Measurements from ENCODE around the gene NLE1. TPM values are rescaled to one million over a fixed set of nuclear protein-coding genes. Genes with fewer than 3 reads are reported as not detected.
"Not testable (repeated sequence)": the region's sequence is repeated elsewhere in the genome, so short reads cannot be mapped to it uniquely, and the experiment has no call there.

The NLE1 gene
- total RNA-seq, 3 donors from 2014 or later, result 9.0 to 13.6 (median 12.1) TPM

- TF ChIP-seq CTCF (IDR thresholded peaks at IDR 0.05), result no peak
- H3K4me3 ChIP-seq, result no peak overlapping the region
- no peaks in the 10 kb centered on the region for H3K9me3 ChIP-seq
- intact Hi-C loops (cut with DNase I, micrococcal nuclease), result no loop called here
- no peak for ATAC-seq
- H3K36me3 ChIP-seq (ENCODE audit: low read depth), result no peaks in the 10 kb centered on the region
- no peaks in the 10 kb centered on the region for H3K4me1 ChIP-seq (ENCODE audit: low read depth)
- DNase-seq, result no peak
Measured at GRCh38 chr17:35101725-35102124, 40.4 kb downstream of the NLE1 start.

- no peaks in the 10 kb centered on the region for H3K9me3 ChIP-seq
- H3K36me3 ChIP-seq (ENCODE audit: low read depth), result no peaks in the 10 kb centered on the region
- ATAC-seq, result no peak
- H3K4me1 ChIP-seq (ENCODE audit: low read depth), result no peaks in the 10 kb centered on the region
- no peak for TF ChIP-seq CTCF (IDR thresholded peaks at IDR 0.05)
- H3K4me3 ChIP-seq, result no peak overlapping the region
- no peak for DNase-seq
- intact Hi-C loops (cut with DNase I, micrococcal nuclease), result no loop called here
Measured at GRCh38 chr17:35101036-35101435, 41.1 kb downstream of the NLE1 start.

- no peak for TF ChIP-seq CTCF (IDR thresholded peaks at IDR 0.05)
- no peaks in the 10 kb centered on the region for H3K36me3 ChIP-seq (ENCODE audit: low read depth)
- no peaks in the 10 kb centered on the region for H3K4me1 ChIP-seq (ENCODE audit: low read depth)
- intact Hi-C loops (cut with DNase I, micrococcal nuclease), result loop anchor here in 1 of 2 donors (10.0 kb wide), 1 partner anchor 105 kb away; no protein-coding TSS in a partner anchor
- DNase-seq (no peak), ATAC-seq (no peak)
- no peaks in the 10 kb centered on the region for H3K9me3 ChIP-seq
- H3K4me3 ChIP-seq, result no peak overlapping the region
Measured at GRCh38 chr17:35099908-35100307, 42.2 kb downstream of the NLE1 start.

- intact Hi-C loops (cut with DNase I, micrococcal nuclease), result loop anchor here in 1 of 2 donors (10.0 kb wide), 1 partner anchor 103 kb away; no protein-coding TSS in a partner anchor
- TF ChIP-seq CTCF (IDR thresholded peaks at IDR 0.05), result no peak
- Histone ChIP-seq H3K4me1 (ENCODE audit: low read depth) (no peaks in the 10 kb centered on the region), H3K4me3 (no peak overlapping the region), H3K9me3 (no peaks in the 10 kb centered on the region), H3K36me3 (ENCODE audit: low read depth) (no peaks in the 10 kb centered on the region)
- ATAC-seq, result no peak
- DNase-seq, result no peak
Measured at GRCh38 chr17:35097776-35098175, 44.3 kb downstream of the NLE1 start.

- no peak for DNase-seq
- H3K4me3 ChIP-seq, result no peak overlapping the region
- no peaks in the 10 kb centered on the region for H3K36me3 ChIP-seq (ENCODE audit: low read depth)
- TF ChIP-seq CTCF (IDR thresholded peaks at IDR 0.05), result no peak
- no peak for ATAC-seq
- no peaks in the 10 kb centered on the region for H3K9me3 ChIP-seq
- intact Hi-C loops (cut with DNase I, micrococcal nuclease), result loop anchor here in 1 of 2 donors (10.0 kb wide), 1 partner anchor 101 kb away; no protein-coding TSS in a partner anchor
- H3K4me1 ChIP-seq (ENCODE audit: low read depth), result no peaks in the 10 kb centered on the region
Measured at GRCh38 chr17:35095741-35096140, 46.4 kb downstream of the NLE1 start.

- DNase-seq (no peak), ATAC-seq (peak; percentile 54)
- TF ChIP-seq CTCF (IDR thresholded peaks at IDR 0.05), result no peak
- no peaks in the 10 kb centered on the region for H3K9me3 ChIP-seq
- no peaks in the 10 kb centered on the region for H3K36me3 ChIP-seq (ENCODE audit: low read depth)
- no peak overlapping the region for H3K4me3 ChIP-seq
- H3K4me1 ChIP-seq (ENCODE audit: low read depth), result peaks cover under 1% of the 10 kb centered on the region
- intact Hi-C loops (cut with DNase I, micrococcal nuclease), result loop anchor here in 1 of 2 donors (10.0 kb wide), 1 partner anchor 100 kb away; no protein-coding TSS in a partner anchor
Measured at GRCh38 chr17:35094902-35095301, 47.2 kb downstream of the NLE1 start.

- not testable (repeated sequence) for DNase-seq; ATAC-seq; H3K4me3 ChIP-seq; H3K36me3 ChIP-seq (ENCODE audit: low read depth); H3K9me3 ChIP-seq
- peaks cover 20% of the 10 kb centered on the region for H3K4me1 ChIP-seq (ENCODE audit: low read depth)
- intact Hi-C loops (cut with DNase I, micrococcal nuclease), result loop anchor here in 1 of 2 donors (10.0 kb wide), 1 partner anchor 96 kb away; no protein-coding TSS in a partner anchor
Measured at GRCh38 chr17:35090707-35091106, 51.4 kb downstream of the NLE1 start.
